HCT116 (cell line): ENCODE measurements around the gene SLAMF1.

Experiments
- CTCF ChIP-seq, 3 experiments: fragments of 200-600 bp in 1 of 3; sonication (generic) in 1 of 3; IDR thresholded peaks in 2 of 3; conservative IDR thresholded peaks in 1 of 3; 2 replicates each; pipeline ENCODE4 v1.5.1; 2012 to 2017; ENCODE audit warnings: low read depth in 2 of 3, low read length in 2 of 3, antibody characterized with exemption in 1 of 3, borderline replicate concordance in 1 of 3, control low read depth in 1 of 3, mild to moderate bottlenecking in 1 of 3, mixed read lengths in 1 of 3, mixed run types in 1 of 3, moderate library complexity in 1 of 3; ENCODE audit not compliant: insufficient read depth in 1 of 3
- EGR1 ChIP-seq: IDR thresholded peaks from 2 replicates; pipeline ENCODE4 v1.6.1; 2012; ENCODE audit warnings: low read depth

- TF ChIP-seq EGR1 (no peak), CTCF (IDR thresholded peaks at IDR 0.05 in 2 of 3, conservative IDR thresholded peaks at IDR 0.05 in 1 of 3; ENCODE audit: borderline replicate concordance in 1 of 3, insufficient read depth in 1 of 3, low read depth in 2 of 3, low read length in 2 of 3) (no peak)
Observed at GRCh38 chr1:160638926-160639325, 7.9 kb downstream of the SLAMF1 start.
